ENCODE data around the gene CPEB4.

DNA sequence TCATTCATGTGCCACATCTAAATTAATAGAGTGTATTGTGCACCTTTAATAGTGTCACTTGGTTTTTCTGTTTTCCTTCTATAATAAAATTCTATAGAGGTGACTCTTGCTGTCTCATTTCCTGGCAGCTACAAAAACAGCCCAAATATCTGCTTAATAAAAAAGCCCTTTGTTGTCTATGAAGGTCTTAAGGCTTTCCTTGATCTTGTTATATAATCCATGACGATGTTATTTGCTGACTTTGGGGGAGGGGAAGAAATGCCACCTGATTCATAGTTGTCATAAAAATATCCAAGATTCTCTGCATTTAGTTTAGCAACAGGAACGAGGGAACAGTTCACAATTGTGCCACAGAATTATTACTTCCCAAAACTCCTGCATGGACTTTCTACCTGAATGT, 31.3 kb downstream of the CPEB4 start:
- TF ChIP-seq, protein P1, sequence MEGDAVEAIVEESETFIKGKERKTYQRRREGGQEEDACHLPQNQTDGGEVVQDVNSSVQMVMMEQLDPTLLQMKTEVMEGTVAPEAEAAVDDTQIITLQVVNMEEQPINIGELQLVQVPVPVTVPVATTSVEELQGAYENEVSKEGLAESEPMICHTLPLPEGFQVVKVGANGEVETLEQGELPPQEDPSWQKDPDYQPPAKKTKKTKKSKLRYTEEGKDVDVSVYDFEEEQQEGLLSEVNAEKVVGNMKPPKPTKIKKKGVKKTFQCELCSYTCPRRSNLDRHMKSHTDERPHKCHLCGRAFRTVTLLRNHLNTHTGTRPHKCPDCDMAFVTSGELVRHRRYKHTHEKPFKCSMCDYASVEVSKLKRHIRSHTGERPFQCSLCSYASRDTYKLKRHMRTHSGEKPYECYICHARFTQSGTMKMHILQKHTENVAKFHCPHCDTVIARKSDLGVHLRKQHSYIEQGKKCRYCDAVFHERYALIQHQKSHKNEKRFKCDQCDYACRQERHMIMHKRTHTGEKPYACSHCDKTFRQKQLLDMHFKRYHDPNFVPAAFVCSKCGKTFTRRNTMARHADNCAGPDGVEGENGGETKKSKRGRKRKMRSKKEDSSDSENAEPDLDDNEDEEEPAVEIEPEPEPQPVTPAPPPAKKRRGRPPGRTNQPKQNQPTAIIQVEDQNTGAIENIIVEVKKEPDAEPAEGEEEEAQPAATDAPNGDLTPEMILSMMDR (IDR thresholded peaks at IDR 0.05; ENCODE audit: low read depth, low read length, missing input control) = no peak
- TF ChIP-seq JUND (IDR thresholded peaks at IDR 0.05) (no peak), NR2F2 (IDR thresholded peaks at IDR 0.05) (no peak), YY1 (IDR thresholded peaks at IDR 0.05) (no peak), RAD21 (IDR thresholded peaks at IDR 0.05) (no peak)
